AG04450 (cell line): ENCODE results near the gene SH3D19. TPM values are rescaled to one million over a fixed set of nuclear protein-coding genes. Genes with fewer than 3 reads are reported as not detected.

Source experiments
- CTCF ChIA-PET: fragments of 300-600, 350-600 bp; formaldehyde crosslinking; extraction: SDS; loops from one replicate; lab custom pipeline; 2022; ENCODE audit warnings: antibody characterized with exemption, inconsistent platforms; lab: Charles Lee
- POLR2A ChIA-PET: fragments of 350-600 bp; formaldehyde crosslinking; extraction: SDS; loops from one replicate; lab custom pipeline; 2021; ENCODE audit warnings: antibody characterized with exemption, inconsistent platforms; lab: Yijun Ruan, JAX
- DNase-seq: peaks from one replicate; pipeline ENCODE4 v3.0.0-alpha.2; 2011; ENCODE audit warnings: low read depth, low spot score
- H3K27ac ChIP-seq: one replicate; pipeline ENCODE4 v1.5.1; 2012; ENCODE audit warnings: low read depth, low read length, control low read depth
- H3K27me3 ChIP-seq: one replicate; pipeline ENCODE4 v1.6.0; 2012; ENCODE audit warnings: low read length; ENCODE audit not compliant: control insufficient read depth, insufficient read depth
- H3K4me3 ChIP-seq: 2 replicates; pipeline ENCODE4 v1.5.1; 2011; ENCODE audit warnings: mild to moderate bottlenecking, low read depth, low read length, control low read depth
- H3K9me3 ChIP-seq: 2 replicates; pipeline ENCODE4 v1.5.1; 2012; ENCODE audit warnings: low read length; ENCODE audit not compliant: control insufficient read depth, insufficient read depth
- CTCF ChIP-seq: IDR thresholded peaks from 2 replicates; pipeline ENCODE4 v1.5.1; 2011; ENCODE audit warnings: low read depth, low read length, control low read depth, inconsistent platforms
- polyA plus RNA-seq: library from polyadenylated mRNA; depleted of rRNA; stranded (reverse); fragments of >200 nt; gene quantifications from 2 replicates; pipeline ENCODE4 v1.2.3, GENCODE V29; 2011

The SH3D19 gene
- polyA plus RNA-seq, 1 experiment, result 32.6 TPM

- DNase-seq, result no peak
- no peaks in the 10 kb centered on the region for H3K27me3 ChIP-seq
- TF ChIP-seq CTCF, result no peak
- POLR2A ChIA-PET, result no interaction called here
- CTCF ChIA-PET, result interaction anchor here (1.1 kb wide), 1 partner anchor 30 kb away, joined by 3 read pairs; no protein-coding TSS in a partner anchor
- H3K27ac ChIP-seq, result no peak overlapping the region
- H3K9me3 ChIP-seq, result no peaks in the 10 kb centered on the region
- no peak overlapping the region for H3K4me3 ChIP-seq
Observed at GRCh38 chr4:151147000-151147399, 178.4 kb downstream of the SH3D19 start.

- CTCF ChIA-PET, result interaction anchor here (0.9 kb wide), 1 partner anchor 27 kb away, joined by 3 read pairs; no protein-coding TSS in a partner anchor
- no peaks in the 10 kb centered on the region for H3K27me3 ChIP-seq
- H3K27ac ChIP-seq, result no peak overlapping the region
- no peak for TF ChIP-seq CTCF
- no peaks in the 10 kb centered on the region for H3K9me3 ChIP-seq
- no peak overlapping the region for H3K4me3 ChIP-seq
- no peak for DNase-seq
- POLR2A ChIA-PET, result no interaction called here
Observed at GRCh38 chr4:151144329-151145072, 180.9 kb downstream of the SH3D19 start.

GRCh38 chr4:151143811-151144210, 181.6 kb downstream of the SH3D19 start:
- no peaks in the 10 kb centered on the region for H3K9me3 ChIP-seq
- H3K27me3 ChIP-seq, result no peaks in the 10 kb centered on the region
- DNase-seq, result no peak
- no peak overlapping the region for H3K4me3 ChIP-seq
- no peak for TF ChIP-seq CTCF
- ChIA-PET POLR2A (no interaction called here), CTCF (no interaction called here)
- no peak overlapping the region for H3K27ac ChIP-seq

- DNase-seq, result no peak
- CTCF ChIA-PET, result interaction anchor here (2.3 kb wide), 1 partner anchor 26 kb away, joined by 8 read pairs; no protein-coding TSS in a partner anchor
- POLR2A ChIA-PET, result no interaction called here
- Histone ChIP-seq H3K9me3 (no peaks in the 10 kb centered on the region), H3K27ac (no peak overlapping the region), H3K27me3 (no peaks in the 10 kb centered on the region), H3K4me3 (no peak overlapping the region)
- no peak for TF ChIP-seq CTCF
Observed at GRCh38 chr4:151143162-151143561, 182.2 kb downstream of the SH3D19 start.

- no peak for DNase-seq
- Histone ChIP-seq H3K27me3 (no peaks in the 10 kb centered on the region), H3K9me3 (no peaks in the 10 kb centered on the region), H3K4me3 (no peak overlapping the region), H3K27ac (no peak overlapping the region)
- ChIA-PET POLR2A (no interaction called here), CTCF (interaction anchor here (2.3 kb wide), 1 partner anchor 26 kb away, joined by 8 read pairs; no protein-coding TSS in a partner anchor)
- no peak for TF ChIP-seq CTCF
Observed at GRCh38 chr4:151142758-151143157, 182.6 kb downstream of the SH3D19 start.
